ENCODE measurements around the gene ACOX3. TPM values are rescaled to one million over a fixed set of nuclear protein-coding genes. Genes with fewer than 3 reads are reported as not detected.

The ACOX3 gene
- polyA plus RNA-seq, 2 of the 4 experiments (the other 2 are of a cell fraction): 4.9 to 8.2 TPM

- no peak for TF ChIP-seq FOXS1 (CRISPR knock-in tag; IDR thresholded peaks at IDR 0.05)
- TF ChIP-seq CBX2 (IDR thresholded peaks at IDR 0.05; ENCODE audit: borderline replicate concordance, low read depth): no peak
- H3K4me1 ChIP-seq: peaks cover 16% of the 10 kb centered on the region; the same call in 1 of the 3 replicates
- no peak overlapping the region for H3K4me3 ChIP-seq
- WGBS (ENCODE audit: missing lambda C conversion rate): 89% methylated on average over 13 of the region's 13 CpGs
- ChIA-PET POLR2A (no interaction called here), CTCF (interaction anchor here (1.0 kb wide), 1 partner anchor 17 kb away, joined by 3 read pairs; no protein-coding TSS in a partner anchor)
- ATAC-seq: no peak
- no peak overlapping the region for H3K27ac ChIP-seq
- no peak for DNase-seq (ENCODE audit: low read depth in 1 of 2, low spot score in 1 of 2)
- no peak for FAIRE-seq
- H3K4me2 ChIP-seq: no peak overlapping the region
- no peaks in the 10 kb centered on the region for H3K9me3 ChIP-seq
These were observed 3.2 kb downstream of the ACOX3 start for GRCh38 chr4:8437281-8437680.

- FAIRE-seq (no peak), ATAC-seq (no peak), DNase-seq (ENCODE audit: low read depth in 1 of 2, low spot score in 1 of 2) (no peak)
- Histone ChIP-seq H3K9me3 (no peaks in the 10 kb centered on the region), H3K4me2 (no peak overlapping the region), H3K27ac (no peak overlapping the region), H3K4me3 (no peak overlapping the region), H3K4me1 (peaks cover 8% of the 10 kb centered on the region; the same call in 1 of the 3 replicates)
- TF ChIP-seq HOXB5 (CRISPR knock-in tag; IDR thresholded peaks at IDR 0.05) (no peak), POLR2AphosphoS2 (conservative IDR thresholded peaks at IDR 0.05; ENCODE audit: low read length) (no peak), SMC3 (IDR thresholded peaks at IDR 0.05) (no peak), HDAC2 (IDR thresholded peaks at IDR 0.05) (no peak), RCOR1 (IDR thresholded peaks at IDR 0.05; ENCODE audit: low read depth, low read length) (no peak), JUNB (IDR thresholded peaks at IDR 0.05) (no peak)
- POLR2A ChIA-PET: no interaction called here
- 86% methylated on average over 5 of the region's 5 CpGs for WGBS (ENCODE audit: missing lambda C conversion rate)
- CTCF ChIA-PET: no interaction called here
These were observed 4.8 kb downstream of the ACOX3 start for GRCh38 chr4:8435656-8436121.

DNA sequence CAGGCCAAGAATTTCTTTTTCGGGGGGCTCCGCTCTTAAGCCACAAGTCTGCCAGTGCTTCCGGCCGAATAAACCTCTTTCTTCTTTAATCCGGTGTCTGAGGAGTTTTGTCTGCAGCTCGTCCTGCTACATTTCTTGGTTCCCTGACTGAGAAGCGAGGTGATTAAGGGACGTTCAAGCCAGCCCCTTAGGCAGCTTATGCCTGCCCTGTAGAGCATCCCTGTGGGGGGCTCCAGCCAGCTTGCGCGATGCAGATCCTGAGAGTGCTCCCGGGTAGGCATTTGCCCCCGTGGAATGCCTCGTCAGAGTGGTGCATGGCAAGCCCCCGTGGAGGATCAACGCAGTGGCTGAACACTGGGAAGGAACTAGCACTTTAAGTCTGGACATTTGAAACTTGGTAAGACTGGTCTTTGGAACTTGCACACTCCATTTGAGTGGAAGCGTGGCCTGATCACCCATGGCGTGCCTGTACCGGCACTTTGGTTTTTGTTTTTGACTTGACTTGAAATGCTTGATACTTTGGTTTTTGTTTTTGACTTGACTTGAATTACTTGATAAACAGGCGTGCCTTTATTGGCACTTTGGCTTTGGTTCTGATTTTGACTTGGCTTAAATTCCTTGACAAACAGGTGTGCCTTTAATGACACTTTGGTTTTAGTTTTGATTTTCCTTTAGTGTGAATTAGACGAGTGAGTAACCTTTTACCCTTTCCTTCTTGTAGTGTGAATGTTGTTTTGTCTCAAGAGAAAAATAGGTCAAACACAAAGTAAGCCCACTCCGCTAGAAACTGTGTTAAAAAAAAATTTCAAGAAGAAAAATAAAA is 6.1 kb downstream of the ACOX3 start:
- CTCF ChIA-PET: no interaction called here

GRCh38 chr4:8433136-8433535 is 7.4 kb downstream of the ACOX3 start:
- no peaks in the 10 kb centered on the region for H3K9me3 ChIP-seq
- no peak for TF ChIP-seq EHF (CRISPR knock-in tag; IDR thresholded peaks at IDR 0.05)
- TF ChIP-seq MYC (IDR thresholded peaks at IDR 0.05; ENCODE audit: borderline replicate concordance, low read length): no peak
- TF ChIP-seq ZC3H11A (IDR thresholded peaks at IDR 0.05): no peak
- TF ChIP-seq CBX8 (IDR thresholded peaks at IDR 0.05): no peak
- no peak for TF ChIP-seq KDM5A (IDR thresholded peaks at IDR 0.05)
- CTCF ChIA-PET: interaction anchor here (1.5 kb wide), 1 partner anchor 30 kb away, joined by 3 read pairs; no protein-coding TSS in a partner anchor
- WGBS (ENCODE audit: missing lambda C conversion rate): 89% methylated on average over 5 of the region's 5 CpGs
- no peak for DNase-seq (ENCODE audit: low read depth in 1 of 2, low spot score in 1 of 2)
- ATAC-seq: no peak
- H3K27ac ChIP-seq: no peak overlapping the region
- H3K4me1 ChIP-seq: no peaks in the 10 kb centered on the region
- no peak overlapping the region for H3K4me3 ChIP-seq
- POLR2A ChIA-PET: no interaction called here
- FAIRE-seq: no peak
- H3K4me2 ChIP-seq: no peak overlapping the region

More for the DNA sequence above, 6.1 kb downstream of the ACOX3 start:
- Histone ChIP-seq H3K4me1 (peaks cover 7% of the 10 kb centered on the region; the same call in 1 of the 3 replicates), H3K9me3 (no peaks in the 10 kb centered on the region), H3K4me2 (no peak overlapping the region), H3K4me3 (no peak overlapping the region), H3K27ac (no peak overlapping the region)
- no peak for FAIRE-seq
- 88% methylated on average over 19 of the region's 21 CpGs for WGBS (ENCODE audit: missing lambda C conversion rate)
- TF ChIP-seq HOXB5 (CRISPR knock-in tag; IDR thresholded peaks at IDR 0.05): no peak
- no peak for TF ChIP-seq NPAS2 (CRISPR knock-in tag; IDR thresholded peaks at IDR 0.05; ENCODE audit: borderline replicate concordance)
- no peak for TF ChIP-seq RCOR1 (IDR thresholded peaks at IDR 0.05; ENCODE audit: low read depth, low read length)
- TF ChIP-seq CBX2 (IDR thresholded peaks at IDR 0.05; ENCODE audit: borderline replicate concordance, low read depth): no peak
- no peak for TF ChIP-seq FOXS1 (CRISPR knock-in tag; IDR thresholded peaks at IDR 0.05)
- TF ChIP-seq RNF2 (IDR thresholded peaks at IDR 0.05; ENCODE audit: borderline replicate concordance, low read depth): no peak
- TF ChIP-seq ZFP36 (IDR thresholded peaks at IDR 0.05; ENCODE audit: borderline replicate concordance, partially characterized antibody): no peak
- TF ChIP-seq, protein P1, sequence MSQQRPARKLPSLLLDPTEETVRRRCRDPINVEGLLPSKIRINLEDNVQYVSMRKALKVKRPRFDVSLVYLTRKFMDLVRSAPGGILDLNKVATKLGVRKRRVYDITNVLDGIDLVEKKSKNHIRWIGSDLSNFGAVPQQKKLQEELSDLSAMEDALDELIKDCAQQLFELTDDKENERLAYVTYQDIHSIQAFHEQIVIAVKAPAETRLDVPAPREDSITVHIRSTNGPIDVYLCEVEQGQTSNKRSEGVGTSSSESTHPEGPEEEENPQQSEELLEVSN (IDR thresholded peaks at IDR 0.05; ENCODE audit: borderline replicate concordance, low read depth): no peak
- no peak for TF ChIP-seq PBX3 (IDR thresholded peaks at IDR 0.05)
- TF ChIP-seq FOSB (CRISPR knock-in tag; IDR thresholded peaks at IDR 0.05): no peak
- TF ChIP-seq HOXB13 (CRISPR knock-in tag; IDR thresholded peaks at IDR 0.05; ENCODE audit: low read depth): no peak
- POLR2A ChIA-PET: no interaction called here
- no peak for ATAC-seq
- DNase-seq (ENCODE audit: low read depth in 1 of 2, low spot score in 1 of 2): no peak
